PC-3 (cell line): ENCODE data around the gene LY6G5C.

Experiments
- EZH2 ChIP-seq: fragments of 300-600 bp; sonication (generic); IDR thresholded peaks from one replicate; pipeline ENCODE4 v1.6.1; 2017; ENCODE audit warnings: antibody characterized with exemption, mild to moderate bottlenecking, low read length; ENCODE audit not compliant: unreplicated experiment
- TF ChIP-seq, protein P1 (sequence below): fragments of 300-600 bp; sonication (generic); conservative IDR thresholded peaks from 2 replicates; pipeline ENCODE4 v1.5.1; 2017; ENCODE audit warnings: antibody characterized with exemption, low read depth, mild to moderate bottlenecking, low read length

- TF ChIP-seq EZH2 = no peak
- TF ChIP-seq, protein P1, sequence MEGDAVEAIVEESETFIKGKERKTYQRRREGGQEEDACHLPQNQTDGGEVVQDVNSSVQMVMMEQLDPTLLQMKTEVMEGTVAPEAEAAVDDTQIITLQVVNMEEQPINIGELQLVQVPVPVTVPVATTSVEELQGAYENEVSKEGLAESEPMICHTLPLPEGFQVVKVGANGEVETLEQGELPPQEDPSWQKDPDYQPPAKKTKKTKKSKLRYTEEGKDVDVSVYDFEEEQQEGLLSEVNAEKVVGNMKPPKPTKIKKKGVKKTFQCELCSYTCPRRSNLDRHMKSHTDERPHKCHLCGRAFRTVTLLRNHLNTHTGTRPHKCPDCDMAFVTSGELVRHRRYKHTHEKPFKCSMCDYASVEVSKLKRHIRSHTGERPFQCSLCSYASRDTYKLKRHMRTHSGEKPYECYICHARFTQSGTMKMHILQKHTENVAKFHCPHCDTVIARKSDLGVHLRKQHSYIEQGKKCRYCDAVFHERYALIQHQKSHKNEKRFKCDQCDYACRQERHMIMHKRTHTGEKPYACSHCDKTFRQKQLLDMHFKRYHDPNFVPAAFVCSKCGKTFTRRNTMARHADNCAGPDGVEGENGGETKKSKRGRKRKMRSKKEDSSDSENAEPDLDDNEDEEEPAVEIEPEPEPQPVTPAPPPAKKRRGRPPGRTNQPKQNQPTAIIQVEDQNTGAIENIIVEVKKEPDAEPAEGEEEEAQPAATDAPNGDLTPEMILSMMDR = no peak
Observed at GRCh38 chr6:31629014-31629413, 51.9 kb downstream of the LY6G5C start.
